Endothelial cell (in vitro differentiated cells): ENCODE data around the gene TSPAN9. TPM values are rescaled to one million over a fixed set of nuclear protein-coding genes. Genes with fewer than 3 reads are reported as not detected.
A peak's percentile ranks its signal among the peaks of the same experiment; 100 is the strongest.

ENCODE experiments used
- DNase-seq: peaks from one replicate; pipeline ENCODE4 v3.0.0; 2021; ENCODE audit warnings: low spot score
- H3K27ac Mint-ChIP-seq: one replicate; pipeline ENCODE4 v1.8.0; 2021; ENCODE audit warnings: mixed read lengths, inconsistent platforms; ENCODE audit not compliant: unreplicated experiment
- H3K27me3 Mint-ChIP-seq: one replicate; pipeline ENCODE4 v1.8.0; 2021; ENCODE audit warnings: mild to moderate bottlenecking, moderate library complexity, mixed read lengths, inconsistent platforms; ENCODE audit not compliant: unreplicated experiment
- H3K36me3 Mint-ChIP-seq: one replicate; pipeline ENCODE4 v1.8.0; 2021; ENCODE audit warnings: mild to moderate bottlenecking, low read depth, mixed read lengths, inconsistent platforms; ENCODE audit not compliant: unreplicated experiment
- H3K4me1 Mint-ChIP-seq: one replicate; pipeline ENCODE4 v1.8.0; 2021; ENCODE audit warnings: mild to moderate bottlenecking, mixed read lengths, inconsistent platforms; ENCODE audit not compliant: unreplicated experiment
- H3K4me3 Mint-ChIP-seq: one replicate; pipeline ENCODE4 v1.8.0; 2021; ENCODE audit warnings: mild to moderate bottlenecking, mixed read lengths, inconsistent platforms; ENCODE audit not compliant: unreplicated experiment
- H3K9me3 Mint-ChIP-seq: one replicate; pipeline ENCODE4 v1.8.0; 2021; ENCODE audit warnings: mixed read lengths, inconsistent platforms; ENCODE audit not compliant: unreplicated experiment
- total RNA-seq: library from RNA; stranded (reverse); fragmentation: NEBNext Ultra II Directional; extraction: Animal tissue kit (Norgen Biotek cat#: 25700); gene quantifications from one replicate; pipeline ENCODE4 v1.2.1, GENCODE V29; 2021; ENCODE audit not compliant: unreplicated experiment
- TF ChIP-seq, protein P1 (sequence below): fragments of 200-600 bp; sonication (generic); IDR thresholded peaks from one replicate; pipeline ENCODE4 v1.5.0; 2021; ENCODE audit warnings: antibody characterized with exemption; ENCODE audit not compliant: unreplicated experiment

TSPAN9 gene
- total RNA-seq, 1 donor from 2014 or later, result 116 TPM

- Mint-ChIP-seq H3K4me1 (peaks cover 47% of the 10 kb centered on the region), H3K4me3 (no peak overlapping the region), H3K27ac (no peak overlapping the region), H3K9me3 (no peaks in the 10 kb centered on the region), H3K36me3 (peaks cover 12% of the 10 kb centered on the region), H3K27me3 (peaks cover 13% of the 10 kb centered on the region)
- TF ChIP-seq, protein P1, sequence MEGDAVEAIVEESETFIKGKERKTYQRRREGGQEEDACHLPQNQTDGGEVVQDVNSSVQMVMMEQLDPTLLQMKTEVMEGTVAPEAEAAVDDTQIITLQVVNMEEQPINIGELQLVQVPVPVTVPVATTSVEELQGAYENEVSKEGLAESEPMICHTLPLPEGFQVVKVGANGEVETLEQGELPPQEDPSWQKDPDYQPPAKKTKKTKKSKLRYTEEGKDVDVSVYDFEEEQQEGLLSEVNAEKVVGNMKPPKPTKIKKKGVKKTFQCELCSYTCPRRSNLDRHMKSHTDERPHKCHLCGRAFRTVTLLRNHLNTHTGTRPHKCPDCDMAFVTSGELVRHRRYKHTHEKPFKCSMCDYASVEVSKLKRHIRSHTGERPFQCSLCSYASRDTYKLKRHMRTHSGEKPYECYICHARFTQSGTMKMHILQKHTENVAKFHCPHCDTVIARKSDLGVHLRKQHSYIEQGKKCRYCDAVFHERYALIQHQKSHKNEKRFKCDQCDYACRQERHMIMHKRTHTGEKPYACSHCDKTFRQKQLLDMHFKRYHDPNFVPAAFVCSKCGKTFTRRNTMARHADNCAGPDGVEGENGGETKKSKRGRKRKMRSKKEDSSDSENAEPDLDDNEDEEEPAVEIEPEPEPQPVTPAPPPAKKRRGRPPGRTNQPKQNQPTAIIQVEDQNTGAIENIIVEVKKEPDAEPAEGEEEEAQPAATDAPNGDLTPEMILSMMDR, result no peak
- no peak for DNase-seq
These were observed 139.8 kb downstream of the TSPAN9 start for GRCh38 chr12:3216726-3217682.

- Mint-ChIP-seq H3K4me3 (no peak overlapping the region), H3K4me1 (peaks cover 47% of the 10 kb centered on the region), H3K27me3 (peaks cover 12% of the 10 kb centered on the region), H3K27ac (peak overlapping the region; percentile 42), H3K9me3 (no peaks in the 10 kb centered on the region), H3K36me3 (peaks cover 12% of the 10 kb centered on the region)
- no peak for DNase-seq
- TF ChIP-seq, protein P1, result no peak
These were observed 140.5 kb downstream of the TSPAN9 start for GRCh38 chr12:3217683-3218079.

DNA sequence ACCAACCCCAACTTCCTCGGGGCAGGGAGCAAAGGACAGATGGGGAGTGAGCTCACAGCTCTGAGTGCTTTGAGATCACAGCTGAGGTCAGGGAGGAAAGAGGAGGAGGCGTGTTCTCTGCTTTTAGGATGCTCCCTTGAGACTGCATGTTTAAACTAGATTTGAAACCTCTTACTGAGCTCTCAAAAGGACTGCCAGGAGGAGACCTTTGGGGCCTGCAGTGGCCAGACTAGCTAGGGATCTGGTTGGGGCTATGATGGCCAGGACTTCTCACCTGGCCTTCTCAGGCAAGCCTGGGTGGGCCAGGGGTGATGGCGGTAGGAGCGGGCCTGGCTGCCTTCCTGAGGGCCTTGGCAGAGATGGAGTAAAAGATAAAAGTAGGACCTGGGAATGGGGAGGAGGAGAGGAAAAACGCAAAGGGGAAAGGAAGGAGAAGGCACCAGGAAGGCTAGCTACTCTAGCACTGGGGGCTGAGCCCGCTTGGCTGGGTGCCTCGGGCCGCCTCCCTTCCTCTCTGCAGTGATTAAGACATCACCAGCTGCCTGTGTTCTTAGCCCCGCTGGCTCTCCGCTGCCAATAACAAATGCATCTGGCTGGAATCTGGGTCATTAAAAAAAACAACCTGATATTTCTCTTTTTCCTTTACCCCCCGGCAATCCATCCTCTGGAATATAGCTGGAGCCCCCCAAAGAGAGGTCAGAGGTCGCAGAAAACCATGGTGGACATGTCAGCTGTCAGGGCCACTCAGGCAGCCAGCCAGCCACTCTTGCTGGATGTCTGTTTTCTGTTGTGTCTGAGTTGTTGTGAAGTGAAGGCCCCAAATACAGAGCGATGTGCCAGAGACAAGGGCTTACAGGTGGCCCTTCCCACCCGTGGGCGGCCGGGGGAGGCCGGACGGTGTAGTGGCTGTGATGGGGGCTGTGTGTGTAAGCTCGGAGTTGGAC, 141.3 kb downstream of the TSPAN9 start:
- Mint-ChIP-seq H3K36me3 (peaks cover 12% of the 10 kb centered on the region), H3K27me3 (peaks cover 13% of the 10 kb centered on the region), H3K4me3 (peak overlapping the region; percentile 51), H3K9me3 (no peaks in the 10 kb centered on the region), H3K27ac (no peak overlapping the region), H3K4me1 (peaks cover 44% of the 10 kb centered on the region)
- TF ChIP-seq, protein P1, result no peak
- no peak for DNase-seq

- no peak for DNase-seq
- TF ChIP-seq, protein P1, result no peak
- Mint-ChIP-seq H3K9me3 (no peaks in the 10 kb centered on the region), H3K4me3 (no peak overlapping the region), H3K36me3 (peaks cover 7% of the 10 kb centered on the region), H3K27ac (no peak overlapping the region), H3K27me3 (peaks cover 11% of the 10 kb centered on the region), H3K4me1 (peaks cover 43% of the 10 kb centered on the region)
These were observed 142.1 kb downstream of the TSPAN9 start for GRCh38 chr12:3219233-3219632.
